Lower leg skin (tissue), 4 donors: ENCODE results near the gene RBMS2. TPM values are rescaled to one million over a fixed set of nuclear protein-coding genes. Genes with fewer than 3 reads are reported as not detected.

Experiments
- DNase-seq, 2 donors: peaks; one replicate each; pipeline ENCODE4 v3.0.0-alpha.2; 2019; ENCODE audit warnings: low spot score in 2 of 2
- H3K4me3 ChIP-seq: fragments of 200-600 bp; sonication (generic); 2 replicates; pipeline ENCODE4 v1.5.1; 2017; ENCODE audit warnings: mild to moderate bottlenecking, low read depth; ENCODE audit not compliant: poor library complexity, severe bottlenecking
- POLR2A ChIP-seq, 2 donors: fragments of 450-650 bp; IDR thresholded peaks; one replicate each; pipeline ENCODE4 v1.6.1; 2016 to 2017; ENCODE audit warnings: antibody characterized with exemption in 2 of 2, mild to moderate bottlenecking in 1 of 2, moderate library complexity in 1 of 2
- WGBS, 2 donors: methylation state at CpG; one replicate each; pipeline ENCODE4 v1.1.5; 2018; 5-methylcytosine and 5-hydroxymethylcytosine counted together
- intact Hi-C: fragments of 100-400 bp; cut with DNase I; formaldehyde crosslinking; loops from one replicate; pipeline ENCODE4 v1.15.0; 2023; ENCODE audit warnings: low total_unique reads
- total RNA-seq, 4 donors: library from RNA; depleted of rRNA; stranded (reverse); fragments of >200 nt; gene quantifications; one replicate each; pipeline ENCODE4 v1.1.0, GENCODE V29; 2016
- TF ChIP-seq, protein P1 (sequence below), 3 donors: fragments of 450-650 bp; IDR thresholded peaks; one replicate each; pipeline ENCODE4 v1.5.1; 2016; ENCODE audit warnings: antibody characterized with exemption in 3 of 3, mild to moderate bottlenecking in 3 of 3, moderate library complexity in 2 of 3

The RBMS2 gene
- total RNA-seq, 4 donors from 2014 or later, result 12.7 to 14.9 (median 13.7) TPM

DNA sequence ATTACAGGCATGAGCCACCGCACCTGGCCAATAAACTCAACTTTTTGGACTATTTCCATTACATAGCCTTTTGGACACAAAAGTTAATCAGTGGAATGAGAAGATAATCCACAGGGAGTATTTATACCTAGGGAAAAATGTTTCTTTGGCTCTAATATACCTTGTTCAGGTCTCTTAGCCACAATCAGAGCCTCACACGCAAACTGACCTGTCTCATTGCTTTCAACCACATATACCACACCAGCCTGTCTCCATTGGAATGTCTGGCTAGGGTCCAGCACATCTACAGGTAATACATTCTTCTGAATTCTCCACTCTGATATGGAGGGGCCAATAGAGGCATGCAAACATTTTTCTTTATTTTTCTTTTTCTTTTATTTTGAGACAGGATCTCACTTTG is 3.8 kb upstream of the RBMS2 start:
- 78 to 89% methylated on average over 2 of the region's 2 CpGs for WGBS, 2 donors
- intact Hi-C loops, result loop anchor here (5.0 kb wide), 1 partner anchor 54 kb away; no protein-coding TSS in a partner anchor
- no peak overlapping the region for H3K4me3 ChIP-seq
- no peak for TF ChIP-seq POLR2A (IDR thresholded peaks at IDR 0.05)
- TF ChIP-seq, protein P1, sequence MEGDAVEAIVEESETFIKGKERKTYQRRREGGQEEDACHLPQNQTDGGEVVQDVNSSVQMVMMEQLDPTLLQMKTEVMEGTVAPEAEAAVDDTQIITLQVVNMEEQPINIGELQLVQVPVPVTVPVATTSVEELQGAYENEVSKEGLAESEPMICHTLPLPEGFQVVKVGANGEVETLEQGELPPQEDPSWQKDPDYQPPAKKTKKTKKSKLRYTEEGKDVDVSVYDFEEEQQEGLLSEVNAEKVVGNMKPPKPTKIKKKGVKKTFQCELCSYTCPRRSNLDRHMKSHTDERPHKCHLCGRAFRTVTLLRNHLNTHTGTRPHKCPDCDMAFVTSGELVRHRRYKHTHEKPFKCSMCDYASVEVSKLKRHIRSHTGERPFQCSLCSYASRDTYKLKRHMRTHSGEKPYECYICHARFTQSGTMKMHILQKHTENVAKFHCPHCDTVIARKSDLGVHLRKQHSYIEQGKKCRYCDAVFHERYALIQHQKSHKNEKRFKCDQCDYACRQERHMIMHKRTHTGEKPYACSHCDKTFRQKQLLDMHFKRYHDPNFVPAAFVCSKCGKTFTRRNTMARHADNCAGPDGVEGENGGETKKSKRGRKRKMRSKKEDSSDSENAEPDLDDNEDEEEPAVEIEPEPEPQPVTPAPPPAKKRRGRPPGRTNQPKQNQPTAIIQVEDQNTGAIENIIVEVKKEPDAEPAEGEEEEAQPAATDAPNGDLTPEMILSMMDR (IDR thresholded peaks at IDR 0.05), result no peak
- no peak for DNase-seq

GRCh38 chr12:56518570-56518969 is 3.0 kb upstream of the RBMS2 start:
- DNase-seq, result no peak
- WGBS, 2 donors, result 57 to 65% methylated on average over 2 of the region's 2 CpGs
- intact Hi-C loops, result loop anchor here (5.0 kb wide), 1 partner anchor 54 kb away; no protein-coding TSS in a partner anchor
- TF ChIP-seq POLR2A (IDR thresholded peaks at IDR 0.05), result no peak
- TF ChIP-seq, protein P1 (IDR thresholded peaks at IDR 0.05), result no peak
- no peak overlapping the region for H3K4me3 ChIP-seq

DNA sequence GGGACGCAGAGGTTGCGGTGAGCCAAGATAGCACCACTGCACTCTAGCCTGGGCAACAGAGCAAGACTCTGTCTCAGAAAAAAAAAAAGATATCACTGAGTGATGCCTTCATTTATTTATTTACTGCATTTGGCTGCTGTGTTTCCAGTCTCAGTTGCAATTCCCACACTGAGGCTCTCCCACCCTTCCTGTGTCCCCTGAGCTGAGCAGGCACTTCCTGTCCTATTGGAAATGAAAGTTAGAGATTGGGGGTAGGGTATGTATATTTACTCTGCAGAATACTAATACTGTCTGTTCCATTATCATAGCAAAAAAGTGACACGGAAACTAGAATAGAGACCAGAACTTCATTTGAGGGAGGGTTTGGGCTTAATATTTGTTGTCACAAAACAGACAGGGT is 1.6 kb upstream of the RBMS2 start:
- H3K4me3 ChIP-seq, result no peak overlapping the region
- DNase-seq, result no peak
- intact Hi-C loops, result no loop called here
- TF ChIP-seq, protein P1 (IDR thresholded peaks at IDR 0.05), result no peak
- no peak for TF ChIP-seq POLR2A (IDR thresholded peaks at IDR 0.05)
- WGBS, 2 donors, result 65 to 70% methylated on average over 3 of the region's 3 CpGs

DNA sequence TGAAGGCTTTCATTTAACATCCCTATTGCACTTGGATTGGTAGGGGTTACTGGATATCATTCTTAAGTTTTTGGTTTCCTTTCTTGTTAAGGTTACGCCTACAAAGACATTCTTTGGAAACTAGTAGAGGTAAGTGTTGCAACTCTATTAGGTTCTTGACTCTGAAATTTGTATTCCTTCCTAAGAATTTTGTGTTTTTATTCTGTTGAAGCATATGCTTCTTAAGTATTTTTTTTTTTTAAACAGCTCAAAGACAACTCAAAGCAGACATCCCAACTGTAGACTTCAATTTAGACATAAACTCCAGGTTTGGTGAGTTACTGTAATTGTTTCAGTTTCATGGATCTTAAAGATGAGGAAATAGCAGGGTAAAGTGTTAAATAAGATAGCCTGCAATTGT is 1.1 kb upstream of the RBMS2 start:
- no peak for TF ChIP-seq POLR2A (IDR thresholded peaks at IDR 0.05)
- TF ChIP-seq, protein P1 (IDR thresholded peaks at IDR 0.05), result no peak
- 28 to 33% methylated on average over 1 of the region's 1 CpG for WGBS, 2 donors
- DNase-seq, result no peak
- intact Hi-C loops, result no loop called here
- no peak overlapping the region for H3K4me3 ChIP-seq

- 46 to 55% methylated on average over 8 of the region's 8 CpGs for WGBS, 2 donors
- H3K4me3 ChIP-seq, result no peak overlapping the region
- DNase-seq, result no peak
- no peak for TF ChIP-seq POLR2A (IDR thresholded peaks at IDR 0.05)
- TF ChIP-seq, protein P1 (IDR thresholded peaks at IDR 0.05), result no peak
- intact Hi-C loops, result no loop called here
These were observed 421 bp upstream of the RBMS2 start for GRCh38 chr12:56521209-56521589.
